ENCODE results near the gene REG4. TPM values are rescaled to one million over a fixed set of nuclear protein-coding genes. Genes with fewer than 3 reads are reported as not detected.

The REG4 gene
- total and polyA plus RNA-seq, 4 experiments from 2014 or later = 0.18 to 0.25 TPM; not detected in 2

GRCh38 chr1:119779869-119780356 is 31.3 kb downstream of the REG4 start:
- Histone ChIP-seq H3K9me3 (ENCODE audit: control insufficient read depth in 1 of 2, low read length in 2 of 2) (no peaks in the 10 kb centered on the region), H3K4me1 (ENCODE audit: insufficient read depth, low read length) (no peaks in the 10 kb centered on the region), H3K4me3 (ENCODE audit: low read length in 2 of 2) (no peak overlapping the region), H3K27ac (ENCODE audit: low read depth, low read length) (no peak overlapping the region), H3K27me3 (ENCODE audit: insufficient read depth, low read length) (no peaks in the 10 kb centered on the region), H3K36me3 (ENCODE audit: insufficient read depth, low read length) (no peaks in the 10 kb centered on the region)
- intact Hi-C loops (cut with micrococcal nuclease) = no loop called here
- Mint-ChIP-seq H3K36me3 (no peaks in the 10 kb centered on the region), H3K27ac (no peak overlapping the region), H3K27me3 (peaks cover 2 to 6% of the 10 kb centered on the region in 2 donors), H3K4me3 (no peak overlapping the region), H3K9me3 (no peaks in the 10 kb centered on the region), H3K4me1 (no peaks in the 10 kb centered on the region)
- CTCF ChIA-PET (ENCODE audit: partially characterized antibody) = interaction anchor here (2.1 kb wide), 1 partner anchor 29 kb away, joined by 8 read pairs; no protein-coding TSS in a partner anchor
- no peak for DNase-seq
- POLR2A ChIA-PET (ENCODE audit: partially characterized antibody) = no interaction called here

DNA sequence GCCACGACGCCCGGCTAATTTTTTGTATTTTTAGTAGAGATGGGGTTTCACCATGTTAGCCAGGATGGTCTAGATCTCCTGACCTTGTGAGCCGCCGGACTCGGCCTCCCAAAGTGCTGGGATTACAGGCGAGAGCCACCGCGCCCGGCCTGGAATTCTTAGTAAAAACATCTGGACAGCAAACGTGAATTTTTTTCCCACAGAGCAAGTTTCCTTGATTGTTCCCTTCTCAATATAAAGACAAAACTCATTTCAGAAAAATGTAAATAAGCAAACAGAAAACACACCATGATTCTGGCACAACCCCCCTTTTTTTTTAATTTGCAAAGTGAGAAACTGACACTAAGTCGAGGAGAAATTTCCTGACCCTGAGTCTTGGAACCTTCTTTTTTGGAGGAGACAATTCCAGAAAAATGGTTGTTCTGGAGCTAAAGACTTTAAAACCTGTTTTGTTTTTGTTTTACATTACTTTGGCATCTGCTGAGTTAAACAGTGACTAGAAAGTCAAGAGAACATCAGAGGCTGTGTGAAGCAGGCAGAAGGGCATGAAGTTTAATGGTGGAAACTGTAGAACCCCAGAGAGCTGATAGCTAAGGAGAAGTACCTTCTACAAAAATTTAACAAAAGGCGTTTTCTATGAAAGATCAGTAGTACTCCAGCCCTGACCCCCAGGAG is 32.2 kb downstream of the REG4 start:
- no peak overlapping the region for H3K27ac ChIP-seq (ENCODE audit: low read depth, low read length)
- Mint-ChIP-seq H3K27ac (no peak overlapping the region), H3K4me1 (no peaks in the 10 kb centered on the region), H3K9me3 (no peaks in the 10 kb centered on the region), H3K36me3 (no peaks in the 10 kb centered on the region), H3K4me3 (no peak overlapping the region), H3K27me3 (peaks cover 2 to 6% of the 10 kb centered on the region in 2 donors)
- CTCF ChIA-PET (ENCODE audit: partially characterized antibody) = interaction anchor here (2.1 kb wide), 1 partner anchor 30 kb away, joined by 8 read pairs; no protein-coding TSS in a partner anchor
- intact Hi-C loops (cut with micrococcal nuclease) = no loop called here
- no peaks in the 10 kb centered on the region for H3K4me1 ChIP-seq (ENCODE audit: insufficient read depth, low read length)
- no peak overlapping the region for H3K4me3 ChIP-seq (ENCODE audit: low read length in 2 of 2)
- H3K36me3 ChIP-seq (ENCODE audit: insufficient read depth, low read length) = no peaks in the 10 kb centered on the region
- H3K9me3 ChIP-seq (ENCODE audit: control insufficient read depth in 1 of 2, low read length in 2 of 2) = no peaks in the 10 kb centered on the region
- H3K27me3 ChIP-seq (ENCODE audit: insufficient read depth, low read length) = no peaks in the 10 kb centered on the region
- POLR2A ChIA-PET (ENCODE audit: partially characterized antibody) = no interaction called here
- no peak for DNase-seq

DNA sequence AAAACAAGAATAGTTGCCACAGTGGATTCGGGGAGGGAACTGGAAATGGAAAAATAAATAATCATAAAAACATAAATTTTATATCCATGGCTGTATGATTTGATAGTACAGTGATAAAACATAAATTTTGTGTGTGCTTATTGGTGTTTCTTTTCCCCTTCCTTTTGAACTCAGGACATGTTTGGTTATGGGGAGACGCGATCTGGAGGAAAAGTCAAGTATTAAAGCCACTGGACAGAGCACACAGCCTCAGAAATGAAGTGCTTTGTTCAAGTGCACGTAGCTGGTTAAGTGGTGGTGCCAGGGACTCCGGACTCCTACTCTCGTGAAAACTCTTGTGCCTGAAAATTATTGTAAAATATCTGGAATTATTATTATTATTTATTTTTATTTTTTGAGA is 32.9 kb downstream of the REG4 start:
- H3K36me3 ChIP-seq (ENCODE audit: insufficient read depth, low read length) = no peaks in the 10 kb centered on the region
- no peaks in the 10 kb centered on the region for H3K27me3 ChIP-seq (ENCODE audit: insufficient read depth, low read length)
- ChIA-PET POLR2A (ENCODE audit: partially characterized antibody) (no interaction called here), CTCF (ENCODE audit: partially characterized antibody) (no interaction called here)
- no peaks in the 10 kb centered on the region for H3K4me1 ChIP-seq (ENCODE audit: insufficient read depth, low read length)
- H3K9me3 ChIP-seq (ENCODE audit: control insufficient read depth in 1 of 2, low read length in 2 of 2) = no peaks in the 10 kb centered on the region
- intact Hi-C loops (cut with micrococcal nuclease) = no loop called here
- Mint-ChIP-seq H3K27ac (no peak overlapping the region), H3K36me3 (no peaks in the 10 kb centered on the region), H3K4me3 (no peak overlapping the region), H3K4me1 (no peaks in the 10 kb centered on the region), H3K27me3 (peaks cover 8 to 9% of the 10 kb centered on the region in 2 donors), H3K9me3 (no peaks in the 10 kb centered on the region)
- H3K27ac ChIP-seq (ENCODE audit: low read depth, low read length) = no peak overlapping the region
- no peak for DNase-seq
- H3K4me3 ChIP-seq (ENCODE audit: low read length in 2 of 2) = no peak overlapping the region

DNA sequence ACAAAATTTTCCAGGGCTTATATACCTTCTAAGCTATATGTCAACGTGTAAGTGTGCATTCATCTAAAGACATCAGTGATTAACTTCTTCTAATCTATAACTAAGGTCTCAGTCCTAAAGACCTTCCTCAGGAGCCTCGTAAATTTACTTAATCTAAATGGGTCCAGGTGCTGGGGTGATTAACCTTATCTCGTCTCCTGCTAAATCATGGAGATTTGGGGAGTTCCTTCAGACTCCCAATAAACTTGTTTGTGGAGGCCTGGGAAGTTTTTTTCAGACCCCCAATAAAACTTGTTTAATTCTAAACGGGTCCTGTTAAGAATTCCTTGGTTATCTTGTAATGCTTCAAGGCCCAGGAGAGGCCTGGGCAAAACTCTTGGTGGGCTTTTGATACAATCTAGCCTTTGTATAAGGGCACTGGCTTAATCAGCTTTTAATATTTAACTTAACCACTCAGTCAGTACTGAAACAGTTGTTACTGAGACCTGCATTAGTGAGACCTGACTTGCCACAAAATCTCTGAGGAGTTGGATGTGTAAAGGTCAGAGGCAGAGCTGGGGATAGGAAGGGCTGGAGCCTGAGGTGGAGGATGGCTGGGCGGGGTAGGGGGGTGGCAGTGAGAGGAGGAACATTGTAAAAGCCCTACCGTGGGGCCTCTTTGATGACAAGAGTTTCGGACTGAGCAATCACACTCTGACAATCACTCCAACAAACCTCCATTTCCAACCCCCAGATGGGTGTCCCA is 36.3 kb downstream of the REG4 start:
- Mint-ChIP-seq H3K27me3 (peaks cover 5 to 9% of the 10 kb centered on the region in 2 donors), H3K4me3 (no peak overlapping the region), H3K27ac (no peak overlapping the region), H3K9me3 (no peaks in the 10 kb centered on the region), H3K4me1 (no peaks in the 10 kb centered on the region), H3K36me3 (no peaks in the 10 kb centered on the region)
- Histone ChIP-seq H3K4me1 (ENCODE audit: insufficient read depth, low read length) (no peaks in the 10 kb centered on the region), H3K27me3 (ENCODE audit: insufficient read depth, low read length) (no peaks in the 10 kb centered on the region), H3K9me3 (ENCODE audit: control insufficient read depth in 1 of 2, low read length in 2 of 2) (no peaks in the 10 kb centered on the region), H3K27ac (ENCODE audit: low read depth, low read length) (no peak overlapping the region), H3K4me3 (ENCODE audit: low read length in 2 of 2) (no peak overlapping the region), H3K36me3 (ENCODE audit: insufficient read depth, low read length) (no peaks in the 10 kb centered on the region)
- ChIA-PET POLR2A (ENCODE audit: partially characterized antibody) (no interaction called here), CTCF (ENCODE audit: partially characterized antibody) (no interaction called here)
- DNase-seq = no peak
- intact Hi-C loops (cut with micrococcal nuclease) = no loop called here

GRCh38 chr1:119773711-119774241 is 37.5 kb downstream of the REG4 start:
- Mint-ChIP-seq H3K9me3 (no peaks in the 10 kb centered on the region), H3K4me3 (no peak overlapping the region), H3K36me3 (no peaks in the 10 kb centered on the region), H3K4me1 (no peaks in the 10 kb centered on the region), H3K27ac (no peak overlapping the region), H3K27me3 (peaks cover 5 to 6% of the 10 kb centered on the region in 2 donors)
- H3K27ac ChIP-seq (ENCODE audit: low read depth, low read length) = no peak overlapping the region
- H3K27me3 ChIP-seq (ENCODE audit: insufficient read depth, low read length) = no peaks in the 10 kb centered on the region
- intact Hi-C loops (cut with micrococcal nuclease) = no loop called here
- H3K36me3 ChIP-seq (ENCODE audit: insufficient read depth, low read length) = no peaks in the 10 kb centered on the region
- ChIA-PET POLR2A (ENCODE audit: partially characterized antibody) (no interaction called here), CTCF (ENCODE audit: partially characterized antibody) (no interaction called here)
- DNase-seq = no peak
- no peaks in the 10 kb centered on the region for H3K9me3 ChIP-seq (ENCODE audit: control insufficient read depth in 1 of 2, low read length in 2 of 2)
- H3K4me1 ChIP-seq (ENCODE audit: insufficient read depth, low read length) = no peaks in the 10 kb centered on the region
- H3K4me3 ChIP-seq (ENCODE audit: low read length in 2 of 2) = no peak overlapping the region

DNA sequence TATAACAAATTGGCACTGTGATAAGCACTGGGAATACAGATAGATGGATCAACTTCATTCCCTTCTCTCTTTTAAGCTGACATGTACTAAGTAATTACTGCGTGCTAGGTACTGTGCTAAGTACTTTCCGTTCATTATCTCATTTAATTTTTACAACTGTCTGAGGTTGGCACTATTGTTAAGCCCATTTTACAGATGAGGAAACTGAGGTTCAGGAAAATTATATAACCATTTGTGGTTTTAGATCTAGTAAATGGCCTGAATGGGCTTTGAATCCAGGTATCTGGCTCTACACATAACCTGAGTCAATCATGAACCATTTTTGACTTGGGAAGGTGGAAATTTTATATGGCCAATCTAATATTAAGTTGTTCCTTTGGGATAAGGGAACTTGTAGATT is 39.0 kb downstream of the REG4 start:
- H3K36me3 ChIP-seq (ENCODE audit: insufficient read depth, low read length) = no peaks in the 10 kb centered on the region
- DNase-seq = no peak
- no peak overlapping the region for H3K27ac Mint-ChIP-seq
- no peak overlapping the region for H3K27ac ChIP-seq (ENCODE audit: low read depth, low read length)
- intact Hi-C loops (cut with micrococcal nuclease) = no loop called here
- H3K27me3 ChIP-seq (ENCODE audit: insufficient read depth, low read length) = no peaks in the 10 kb centered on the region
- CTCF ChIA-PET (ENCODE audit: partially characterized antibody) = no interaction called here
- no peak overlapping the region for H3K4me3 Mint-ChIP-seq
- no peaks in the 10 kb centered on the region for H3K4me1 ChIP-seq (ENCODE audit: insufficient read depth, low read length)
- no peaks in the 10 kb centered on the region for H3K4me1 Mint-ChIP-seq
- POLR2A ChIA-PET (ENCODE audit: partially characterized antibody) = no interaction called here
- no peaks in the 10 kb centered on the region for H3K9me3 ChIP-seq (ENCODE audit: control insufficient read depth in 1 of 2, low read length in 2 of 2)
- H3K36me3 Mint-ChIP-seq = no peaks in the 10 kb centered on the region
- no peaks in the 10 kb centered on the region for H3K9me3 Mint-ChIP-seq
- peaks cover 6 to 8% of the 10 kb centered on the region in 2 donors for H3K27me3 Mint-ChIP-seq
- no peak overlapping the region for H3K4me3 ChIP-seq (ENCODE audit: low read length in 2 of 2)

GRCh38 chr1:119771770-119772169 is 39.5 kb downstream of the REG4 start:
- ChIA-PET POLR2A (ENCODE audit: partially characterized antibody) (no interaction called here), CTCF (ENCODE audit: partially characterized antibody) (interaction anchor here (0.5 kb wide), 1 partner anchor 1275 kb away, joined by 3 read pairs; no protein-coding TSS in a partner anchor)
- Histone ChIP-seq H3K36me3 (ENCODE audit: insufficient read depth, low read length) (no peaks in the 10 kb centered on the region), H3K4me3 (ENCODE audit: low read length in 2 of 2) (no peak overlapping the region), H3K4me1 (ENCODE audit: insufficient read depth, low read length) (no peaks in the 10 kb centered on the region), H3K27me3 (ENCODE audit: insufficient read depth, low read length) (no peaks in the 10 kb centered on the region), H3K27ac (ENCODE audit: low read depth, low read length) (no peak overlapping the region), H3K9me3 (ENCODE audit: control insufficient read depth in 1 of 2, low read length in 2 of 2) (no peaks in the 10 kb centered on the region)
- no peaks in the 10 kb centered on the region for H3K36me3 Mint-ChIP-seq
- peaks cover 11 to 12% of the 10 kb centered on the region in 2 donors for H3K27me3 Mint-ChIP-seq
- intact Hi-C loops (cut with micrococcal nuclease) = no loop called here
- H3K27ac Mint-ChIP-seq = no peak overlapping the region
- no peak overlapping the region for H3K4me3 Mint-ChIP-seq
- DNase-seq = no peak
- H3K4me1 Mint-ChIP-seq = no peaks in the 10 kb centered on the region
- no peaks in the 10 kb centered on the region for H3K9me3 Mint-ChIP-seq
